HG02943 (cell line): ENCODE data around the gene NFKBIA.
"Not testable (repeated sequence)": the region's sequence is repeated elsewhere in the genome, so short reads cannot be mapped to it uniquely, and the experiment has no call there.

Source experiments
- ATAC-seq: cut with Tn5 transposase; IDR thresholded peaks from one replicate; pipeline ENCODE4 v1.9.1; 2021; ENCODE audit warnings: mild to moderate bottlenecking, low read depth, moderate library complexity; ENCODE audit not compliant: unreplicated experiment

The NFKBIA gene

DNA sequence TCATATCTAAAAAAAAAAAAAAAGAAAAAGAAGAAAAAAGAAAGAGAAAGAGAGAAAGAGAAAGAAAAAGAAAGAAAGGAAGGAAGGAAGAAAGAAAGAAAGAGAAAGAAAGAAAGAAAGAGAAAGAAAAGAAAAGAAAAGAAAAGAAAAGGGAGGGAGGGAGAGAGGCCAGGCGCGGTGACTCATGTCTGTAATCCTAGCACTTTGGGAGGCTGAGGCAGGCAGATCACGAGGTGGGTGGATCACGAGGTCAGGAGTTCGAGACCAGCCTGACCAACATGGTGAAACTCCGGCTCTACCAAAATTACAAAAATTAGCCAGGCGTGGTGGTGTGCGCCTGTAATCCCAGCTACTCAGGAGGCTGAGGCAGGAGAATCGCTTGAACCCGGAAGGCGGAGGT, 31.3 kb downstream of the NFKBIA start:
- ATAC-seq = not testable (repeated sequence)

DNA sequence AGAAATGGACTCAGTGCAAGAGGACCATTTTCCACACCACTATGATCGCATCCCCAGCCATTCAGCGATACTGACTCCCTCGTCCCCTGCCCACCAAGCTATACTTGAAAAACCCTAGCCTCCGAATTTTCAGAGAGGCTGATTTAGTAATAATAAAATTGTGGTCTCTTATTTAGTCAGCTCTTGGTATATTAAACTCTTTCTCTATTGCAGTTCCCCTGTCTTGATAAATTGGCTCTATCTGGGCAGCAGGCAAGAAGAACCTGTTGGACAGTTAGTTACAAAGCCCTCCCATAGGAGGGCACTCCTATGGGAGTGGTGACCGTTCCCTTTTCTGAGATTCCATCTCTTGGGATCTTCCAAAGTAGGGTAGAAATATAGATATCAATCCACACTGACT, 33.6 kb downstream of the NFKBIA start:
- no peak for ATAC-seq

DNA sequence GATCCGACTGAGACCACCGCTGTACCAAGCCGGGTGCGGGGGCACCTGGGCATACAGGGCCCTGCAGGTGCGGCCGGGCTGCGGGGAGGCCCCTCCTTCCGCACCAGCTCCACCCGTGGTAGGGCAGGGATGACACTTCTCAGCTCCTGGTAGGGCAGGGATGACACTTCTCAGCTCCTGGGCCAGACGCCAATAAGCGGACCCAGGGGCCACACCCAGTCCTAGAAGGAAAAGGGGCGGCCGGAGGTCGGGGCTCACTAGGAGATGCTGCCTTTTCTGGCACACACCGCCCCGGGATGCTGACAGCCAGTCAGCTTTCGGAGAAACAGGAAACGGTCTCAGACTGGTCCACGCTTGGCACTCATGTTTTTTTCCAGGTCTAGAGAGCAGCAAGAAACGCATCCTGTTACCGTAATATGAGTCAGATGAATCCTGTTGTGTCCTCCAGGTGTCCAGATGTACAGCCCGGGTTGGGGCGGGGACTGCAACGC, 34.8 kb downstream of the NFKBIA start:
- no peak for ATAC-seq

DNA sequence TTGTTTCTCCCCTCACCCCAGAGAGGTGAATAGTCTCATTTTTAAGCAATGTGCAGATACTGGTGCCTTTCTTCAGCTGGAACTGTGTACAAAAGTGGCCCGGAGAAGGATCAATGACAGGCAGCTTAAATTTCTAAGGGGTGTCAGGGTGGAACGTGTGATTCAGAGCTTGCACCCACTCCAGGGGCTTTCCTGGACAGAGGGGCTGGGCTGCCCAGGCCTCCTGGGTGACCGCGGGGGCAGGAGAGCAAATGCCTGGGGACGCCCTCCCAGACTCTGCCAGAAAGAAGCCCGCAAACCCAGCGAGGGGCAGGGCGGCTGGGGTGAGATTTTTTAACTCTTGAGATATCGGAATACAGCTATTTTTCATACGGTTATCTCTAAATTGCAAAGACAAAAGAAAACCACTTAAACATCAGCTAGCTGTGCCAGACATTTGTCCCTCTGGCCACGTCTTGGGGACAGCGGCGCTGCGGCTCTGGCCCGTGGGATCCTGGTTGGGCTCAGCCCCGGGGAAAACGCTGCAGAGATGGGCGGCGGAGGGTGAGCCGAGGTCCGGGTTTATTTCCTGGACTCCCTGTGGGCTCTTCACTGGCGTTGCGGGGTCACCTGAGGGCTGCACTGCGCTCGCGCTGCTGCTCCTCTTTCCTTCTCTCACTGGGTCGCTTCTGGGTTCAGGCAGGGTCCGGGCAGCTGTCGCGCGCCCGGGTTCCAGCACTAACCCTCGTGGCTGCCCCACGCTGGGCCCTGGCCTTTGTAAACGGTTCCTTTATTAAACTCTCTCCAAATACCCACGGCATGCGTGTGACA, 35.8 kb downstream of the NFKBIA start:
- ATAC-seq = no peak

DNA sequence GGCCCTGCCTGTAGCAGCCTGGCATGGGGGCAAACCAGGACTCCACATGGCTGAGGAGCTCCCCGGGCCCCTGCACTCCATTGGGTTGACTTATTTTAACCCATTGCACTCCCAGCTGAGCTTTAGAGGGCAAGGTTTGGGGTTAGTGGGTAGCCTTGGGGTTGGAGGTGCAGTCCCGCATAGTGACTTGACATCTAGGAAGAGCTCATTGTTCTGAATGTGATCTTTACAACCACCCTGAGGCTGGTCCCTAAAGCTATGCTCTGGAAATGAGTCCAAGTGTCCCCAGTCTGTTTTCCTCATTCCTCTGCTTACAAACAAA, 36.4 kb downstream of the NFKBIA start:
- ATAC-seq = no peak

DNA sequence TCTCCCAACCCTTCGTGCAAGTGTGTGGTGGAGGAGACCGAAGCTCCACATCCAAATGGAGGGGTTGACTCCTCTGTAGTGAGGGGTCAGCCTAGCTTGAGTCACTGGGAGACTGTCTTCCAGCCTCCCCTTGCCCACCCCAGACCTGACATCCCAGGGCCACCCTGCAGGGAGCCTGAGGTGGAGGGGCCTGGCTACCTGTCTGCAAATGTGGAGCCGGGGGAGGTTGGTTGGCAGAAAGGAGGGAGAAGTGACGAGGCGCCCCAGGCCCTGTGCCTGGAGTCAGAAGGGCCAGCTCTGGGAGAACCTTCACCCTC, 37.5 kb downstream of the NFKBIA start:
- no peak for ATAC-seq

DNA sequence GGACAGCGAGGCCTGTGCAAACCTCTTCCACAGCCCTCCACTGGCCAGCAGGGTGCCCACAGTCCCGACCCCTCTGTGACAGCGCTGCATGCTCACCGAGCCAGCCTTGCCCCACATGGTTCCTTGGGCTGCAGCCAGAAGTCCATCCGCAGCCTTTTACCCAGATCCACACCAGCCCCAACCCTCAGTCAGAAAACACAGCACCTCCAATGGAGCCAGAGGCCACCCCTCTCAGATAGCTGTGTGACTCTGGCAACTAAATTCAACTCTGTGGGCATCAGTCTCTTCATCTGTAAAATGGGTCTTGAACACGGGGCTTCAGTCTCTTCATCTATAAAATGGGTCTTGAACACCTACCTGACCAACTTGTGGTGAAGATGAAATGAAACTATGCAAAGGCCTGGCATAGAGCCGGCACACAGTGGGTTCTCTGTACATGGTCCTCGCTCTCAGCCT, 38.0 kb downstream of the NFKBIA start:
- ATAC-seq = no peak

DNA sequence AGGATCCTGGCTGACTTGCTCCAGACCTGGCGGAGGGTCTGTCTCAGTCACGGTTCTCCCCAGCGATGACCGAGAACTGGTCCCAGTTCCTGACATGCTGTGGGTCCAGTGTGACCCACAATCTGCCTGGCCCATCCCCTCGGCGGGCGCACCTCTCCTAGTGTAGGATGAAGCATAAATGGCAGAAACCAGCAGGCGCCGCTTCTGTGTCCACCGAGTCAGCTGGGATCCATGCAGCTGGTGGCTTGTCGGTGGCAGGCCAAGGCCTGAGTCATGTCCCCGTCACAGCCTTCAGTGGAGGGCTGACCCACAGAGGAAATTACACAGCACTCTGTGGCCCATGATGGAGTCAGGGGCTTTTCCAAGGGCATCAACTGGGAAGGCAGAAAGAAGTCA, 38.5 kb downstream of the NFKBIA start:
- no peak for ATAC-seq

DNA sequence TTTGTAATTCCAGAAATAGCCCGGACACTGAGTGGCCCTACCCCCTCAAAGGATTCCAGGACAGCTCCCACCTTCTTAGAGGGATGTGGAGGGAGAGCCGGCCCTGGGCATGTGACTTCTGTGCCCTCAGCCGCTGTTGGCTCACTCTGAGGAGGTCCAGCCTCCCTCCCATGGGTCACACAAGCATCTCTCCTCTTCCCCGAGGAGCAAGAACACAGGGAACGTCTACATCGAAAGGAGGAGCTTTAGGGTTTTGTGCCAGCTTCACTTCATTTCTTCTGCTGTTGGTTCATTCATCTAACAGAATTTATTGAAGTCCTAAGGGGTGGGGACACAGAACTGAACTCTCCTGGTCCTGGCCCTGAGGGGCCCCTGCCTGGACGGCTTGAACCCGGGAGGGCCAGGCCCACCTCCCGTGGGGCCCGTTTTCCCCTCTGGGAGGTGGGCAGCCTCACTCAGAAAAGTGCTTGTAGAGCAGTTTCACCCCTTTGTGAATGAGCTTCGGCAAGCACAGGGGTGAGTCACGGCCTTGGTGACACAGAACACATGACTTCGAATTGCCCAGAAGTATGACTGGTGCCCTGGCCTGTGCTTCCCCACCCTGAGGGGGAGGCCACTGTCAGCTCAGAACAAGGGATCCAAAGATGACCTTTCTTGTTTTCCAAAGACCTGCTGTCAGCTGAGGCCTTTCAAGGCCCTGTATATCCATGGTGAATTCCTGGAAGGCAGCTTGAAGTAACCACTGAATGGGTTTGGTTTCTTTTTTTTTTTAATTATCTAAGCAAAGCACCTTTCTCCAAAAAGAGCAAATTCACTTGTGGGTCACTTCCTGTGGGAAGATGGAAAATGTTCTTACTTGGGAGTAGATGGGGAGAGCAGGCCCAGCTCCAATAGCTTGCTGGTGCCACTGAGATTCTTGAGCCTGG, 39.2 kb downstream of the NFKBIA start:
- ATAC-seq = no peak

DNA sequence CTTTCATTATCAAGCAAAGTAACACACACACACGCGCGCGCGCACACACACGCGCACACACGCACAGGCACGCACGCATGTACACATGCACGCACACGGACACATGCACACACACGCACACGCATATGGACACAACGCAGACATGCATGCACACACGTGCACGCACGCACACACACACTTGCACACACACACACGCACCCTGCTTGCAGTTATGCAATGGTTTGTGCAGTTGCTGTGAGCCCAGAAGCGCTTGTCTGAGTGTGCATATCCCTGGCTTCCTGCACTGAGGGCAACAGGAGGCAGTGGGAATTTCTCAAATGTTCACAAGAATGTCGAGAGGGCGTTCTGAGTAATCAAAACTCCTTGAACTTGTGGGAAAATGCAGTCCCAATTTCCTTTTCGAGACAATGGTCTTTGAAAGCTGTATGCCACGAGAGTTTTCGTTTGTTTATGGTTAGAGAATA, 41.6 kb downstream of the NFKBIA start:
- no peak for ATAC-seq

DNA sequence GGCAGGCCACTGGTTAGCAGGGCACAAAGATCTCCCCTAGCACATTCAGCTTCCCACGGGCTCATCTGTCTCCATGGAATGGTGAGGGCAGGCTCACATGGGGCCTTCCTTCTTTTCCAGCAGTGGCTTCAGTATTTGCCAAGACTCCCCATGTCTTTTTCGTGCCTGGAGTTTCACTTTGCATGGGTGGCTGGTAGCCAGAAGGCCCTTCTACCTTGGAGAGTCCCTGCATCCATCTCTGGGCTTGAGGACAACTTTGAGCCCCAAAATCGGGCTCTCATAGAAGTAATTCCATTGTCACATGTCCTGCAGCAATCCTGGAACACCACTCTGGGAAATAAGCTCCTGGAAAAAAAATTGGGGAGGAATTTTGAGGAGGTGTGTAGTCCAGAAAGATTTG, 42.1 kb downstream of the NFKBIA start:
- no peak for ATAC-seq

DNA sequence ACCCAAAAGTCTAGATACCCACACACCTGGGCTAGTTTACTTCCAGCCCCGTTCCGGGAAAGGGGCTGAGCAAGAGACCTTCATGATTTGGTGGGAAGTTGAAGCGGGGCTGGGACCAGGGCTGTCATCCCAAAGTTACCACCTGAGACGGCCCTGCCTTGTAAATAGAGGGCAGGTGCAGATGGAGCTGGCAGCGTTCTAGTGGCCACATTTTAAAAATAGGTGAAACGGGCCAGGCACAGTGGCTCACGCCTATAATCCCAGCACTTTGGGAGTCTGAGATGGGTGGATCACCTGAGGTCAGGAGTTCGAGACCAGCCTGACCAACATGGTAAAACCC, 43.4 kb downstream of the NFKBIA start:
- ATAC-seq = no peak

DNA sequence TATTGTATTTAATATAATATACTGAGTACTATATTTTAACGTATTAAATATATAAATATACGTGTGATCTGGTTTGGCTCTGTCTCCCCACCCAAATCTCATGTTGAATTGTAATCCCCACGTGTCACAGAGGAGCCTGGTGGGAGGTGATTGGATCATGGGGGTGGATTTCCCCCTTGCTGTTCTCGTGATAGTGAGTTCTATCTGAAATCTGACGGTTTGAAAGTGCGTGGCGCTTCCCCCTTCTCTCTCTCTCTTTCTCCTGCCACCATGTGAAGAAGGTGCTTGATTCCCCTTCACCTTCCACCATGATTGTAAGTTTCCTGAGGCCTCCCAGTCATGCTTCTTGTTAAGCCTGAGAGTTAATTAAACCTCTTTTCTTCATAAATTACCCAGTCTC, 44.9 kb downstream of the NFKBIA start:
- not testable (repeated sequence) for ATAC-seq

DNA sequence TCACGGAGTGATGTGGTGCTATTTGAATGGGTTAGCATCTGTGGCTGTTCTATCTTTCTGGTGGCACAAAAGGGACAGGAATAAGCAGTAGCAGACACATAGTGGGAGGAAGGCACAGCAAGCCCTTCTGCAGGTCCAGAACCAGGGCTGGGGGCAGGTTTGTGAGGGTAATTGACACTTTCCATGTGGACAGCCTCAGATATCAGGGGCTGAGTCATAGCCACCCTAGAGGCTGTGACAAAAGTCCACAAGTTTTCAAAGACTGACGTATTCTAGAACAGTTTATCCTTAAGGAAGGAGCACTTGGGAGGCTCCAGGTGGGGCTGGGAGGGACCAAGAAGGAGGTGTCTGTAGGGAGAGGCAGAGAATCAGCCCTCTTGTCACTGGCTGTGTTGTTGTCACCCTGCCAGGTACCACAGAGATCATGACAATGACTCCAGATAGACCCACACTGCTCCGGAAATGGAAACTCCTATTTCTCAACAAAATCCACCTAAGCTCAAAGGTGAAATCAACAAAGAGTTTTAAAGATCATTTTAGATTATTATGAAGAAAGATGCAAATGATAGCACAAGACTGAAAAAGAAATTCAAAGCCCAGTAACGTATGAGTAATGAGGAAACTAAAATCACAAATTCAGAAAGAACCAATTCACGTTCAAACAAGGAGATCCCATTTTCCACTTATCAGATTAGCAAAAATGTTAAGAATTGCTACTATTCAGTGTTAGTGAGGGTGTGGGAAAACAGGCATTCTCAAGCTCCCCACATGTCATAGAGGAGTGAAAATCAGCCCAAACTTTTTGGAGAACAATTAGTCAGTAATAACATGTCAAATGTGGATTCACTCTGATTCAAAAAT, 48.3 kb downstream of the NFKBIA start:
- ATAC-seq = no peak

DNA sequence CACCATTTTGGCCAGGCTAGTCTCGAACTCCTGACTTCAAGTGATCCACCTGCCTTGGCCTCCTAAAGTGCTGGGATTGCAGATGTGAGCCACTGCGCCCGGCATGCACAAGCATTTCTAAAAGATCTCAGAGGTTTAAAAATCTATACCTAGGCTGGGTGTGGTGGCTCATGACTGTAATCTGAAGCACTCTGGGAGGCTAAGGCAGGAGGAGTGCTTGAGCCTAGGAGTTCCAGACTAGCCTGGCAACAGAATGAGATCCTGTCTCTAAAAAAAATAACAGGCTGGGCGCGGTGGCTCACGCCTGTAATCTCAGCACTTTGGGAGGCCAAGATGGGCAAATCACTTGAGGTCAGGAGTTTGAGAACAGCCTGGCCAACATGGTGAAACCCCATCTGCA, 49.3 kb downstream of the NFKBIA start:
- not testable (repeated sequence) for ATAC-seq

DNA sequence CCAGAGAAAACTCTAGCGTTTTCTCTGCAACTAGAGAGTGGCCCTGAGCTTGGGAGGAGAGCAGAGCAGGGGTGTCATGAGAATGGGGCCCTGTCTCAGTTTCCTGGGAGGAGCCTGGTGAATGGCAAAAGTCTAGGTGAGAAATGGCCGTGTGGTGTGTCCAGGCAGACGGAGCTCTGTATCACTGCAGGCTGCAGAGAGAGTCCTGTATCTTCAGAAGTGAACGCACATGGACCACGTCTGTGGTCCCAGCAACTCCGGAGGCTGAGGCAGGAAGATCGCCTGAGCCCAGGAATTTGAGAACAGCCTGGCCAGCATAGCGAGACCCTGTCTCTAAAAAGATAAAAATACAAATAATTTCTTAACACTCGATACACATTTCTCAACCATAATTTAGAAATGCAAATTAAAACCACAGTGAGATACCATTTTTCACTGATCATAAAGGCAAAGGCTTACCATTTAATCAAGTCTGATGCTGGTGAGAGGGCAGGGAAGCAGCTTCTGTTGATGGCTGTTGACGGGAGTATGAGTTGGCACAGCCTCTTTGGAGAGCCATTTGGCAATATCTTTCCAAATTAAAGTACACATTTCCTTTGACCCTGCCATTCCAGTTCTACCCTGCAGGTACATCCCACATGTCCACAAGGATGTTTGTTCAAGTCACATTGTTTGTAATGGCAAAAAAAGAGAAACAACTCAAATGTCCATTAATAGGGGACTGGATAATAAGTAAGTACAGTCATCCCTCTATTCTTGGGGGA, 51.0 kb downstream of the NFKBIA start:
- ATAC-seq = no peak

DNA sequence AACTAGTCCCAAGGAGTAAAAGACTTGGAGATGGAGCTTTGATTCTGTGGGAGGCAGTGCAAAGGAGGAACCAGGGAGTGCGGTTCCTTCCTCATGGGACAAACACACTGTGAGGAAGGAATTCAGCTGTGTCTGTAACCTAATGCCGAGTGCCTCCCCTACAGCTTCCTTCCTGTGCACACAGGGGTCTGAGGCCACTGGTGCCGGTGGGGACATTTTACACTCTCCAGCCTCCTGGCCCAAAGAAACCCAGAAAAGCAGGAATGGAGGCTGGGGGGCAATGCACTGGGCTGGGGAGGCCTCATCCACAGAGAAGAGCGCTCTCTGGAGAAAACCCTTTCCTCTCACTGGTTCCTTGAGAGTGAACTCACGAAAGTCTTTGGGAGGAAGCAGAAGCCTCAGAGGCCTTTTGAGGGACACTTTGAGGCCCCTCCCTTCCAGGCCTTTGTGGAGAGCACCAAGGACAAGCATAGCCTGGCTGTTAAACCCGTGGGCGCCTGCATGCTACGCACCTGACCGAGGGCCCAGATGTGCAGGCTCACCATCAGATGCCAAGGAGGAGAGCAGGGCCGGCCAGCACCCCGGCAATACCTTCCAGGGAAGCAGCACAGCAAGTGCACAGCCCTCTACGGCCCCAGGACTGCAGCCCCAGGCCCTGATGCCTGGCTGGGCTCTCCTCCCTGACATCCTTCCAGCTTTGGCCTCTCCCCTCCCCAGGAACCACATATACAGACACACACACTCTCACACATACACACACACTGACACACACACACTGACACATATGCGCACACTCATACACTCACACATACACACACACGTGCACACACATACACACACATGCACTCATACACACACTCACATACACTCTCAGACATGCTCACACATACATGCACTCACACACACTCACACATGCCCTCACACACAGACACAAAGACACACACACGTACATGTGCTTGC, 52.0 kb downstream of the NFKBIA start:
- ATAC-seq = no peak

DNA sequence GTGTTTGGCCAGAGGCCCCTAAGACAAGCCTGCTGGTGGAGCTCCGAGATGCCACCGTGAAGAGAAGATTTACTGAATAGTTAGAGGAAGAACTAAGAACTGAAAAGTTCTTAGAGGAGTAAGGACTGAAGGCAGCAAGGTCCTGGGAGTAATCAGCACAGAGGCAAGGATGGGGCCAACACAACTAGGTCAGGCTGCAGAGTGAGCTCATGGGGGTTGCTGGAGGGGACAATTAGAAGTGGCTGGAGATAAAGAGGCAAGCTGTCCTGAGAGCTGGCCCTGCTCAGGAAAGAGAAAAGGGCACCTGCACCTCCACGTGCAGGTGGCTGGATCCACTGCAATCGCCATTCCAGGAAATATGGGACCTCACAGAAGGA, 52.7 kb downstream of the NFKBIA start:
- no peak for ATAC-seq
